ENCODE measurements around the gene CDK5R1.

DNA sequence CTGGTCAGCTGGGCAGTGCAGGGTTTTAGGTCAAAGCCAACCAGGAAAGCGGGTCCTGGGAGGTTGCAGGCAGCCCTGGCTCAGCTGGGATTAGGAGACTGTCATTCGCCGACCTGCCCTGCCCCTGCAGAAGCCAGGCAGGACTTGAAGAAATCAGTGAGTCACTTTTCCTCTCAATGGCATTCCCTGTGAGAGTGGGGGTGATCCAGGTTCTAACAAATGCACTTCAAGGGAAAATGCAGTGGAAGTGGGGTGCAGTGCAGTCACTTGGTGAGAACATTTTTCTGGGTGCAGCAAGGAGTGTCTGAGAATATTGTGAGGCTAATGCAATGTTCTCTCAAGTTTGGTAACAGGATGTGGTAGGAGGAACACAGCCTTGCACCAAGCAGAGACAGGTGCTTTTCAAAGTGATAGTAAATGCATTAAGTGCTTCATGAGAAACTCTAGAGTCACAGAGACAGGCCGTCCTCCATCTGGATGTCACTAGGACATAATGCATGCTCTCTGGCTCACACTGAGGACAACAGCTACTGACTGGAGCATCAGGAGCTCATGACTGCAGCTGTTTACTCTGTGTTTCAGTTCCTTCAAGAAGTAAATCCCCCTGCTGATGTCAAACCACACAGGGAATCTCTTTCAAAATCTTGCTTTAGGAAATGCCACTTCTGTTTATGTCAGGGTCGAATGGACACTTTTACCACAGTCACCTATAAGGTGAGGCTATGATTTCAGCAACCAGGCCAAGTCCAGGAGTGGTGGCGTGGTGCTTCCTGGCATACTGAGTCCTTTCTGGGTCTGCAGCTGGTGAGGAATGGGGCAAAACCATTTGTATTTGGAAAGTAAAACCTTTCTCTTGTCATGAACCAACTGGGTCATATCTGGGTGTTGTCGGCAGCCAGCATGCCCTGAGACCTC, 16.7 kb downstream of the CDK5R1 start:
- TF ChIP-seq, protein P1, sequence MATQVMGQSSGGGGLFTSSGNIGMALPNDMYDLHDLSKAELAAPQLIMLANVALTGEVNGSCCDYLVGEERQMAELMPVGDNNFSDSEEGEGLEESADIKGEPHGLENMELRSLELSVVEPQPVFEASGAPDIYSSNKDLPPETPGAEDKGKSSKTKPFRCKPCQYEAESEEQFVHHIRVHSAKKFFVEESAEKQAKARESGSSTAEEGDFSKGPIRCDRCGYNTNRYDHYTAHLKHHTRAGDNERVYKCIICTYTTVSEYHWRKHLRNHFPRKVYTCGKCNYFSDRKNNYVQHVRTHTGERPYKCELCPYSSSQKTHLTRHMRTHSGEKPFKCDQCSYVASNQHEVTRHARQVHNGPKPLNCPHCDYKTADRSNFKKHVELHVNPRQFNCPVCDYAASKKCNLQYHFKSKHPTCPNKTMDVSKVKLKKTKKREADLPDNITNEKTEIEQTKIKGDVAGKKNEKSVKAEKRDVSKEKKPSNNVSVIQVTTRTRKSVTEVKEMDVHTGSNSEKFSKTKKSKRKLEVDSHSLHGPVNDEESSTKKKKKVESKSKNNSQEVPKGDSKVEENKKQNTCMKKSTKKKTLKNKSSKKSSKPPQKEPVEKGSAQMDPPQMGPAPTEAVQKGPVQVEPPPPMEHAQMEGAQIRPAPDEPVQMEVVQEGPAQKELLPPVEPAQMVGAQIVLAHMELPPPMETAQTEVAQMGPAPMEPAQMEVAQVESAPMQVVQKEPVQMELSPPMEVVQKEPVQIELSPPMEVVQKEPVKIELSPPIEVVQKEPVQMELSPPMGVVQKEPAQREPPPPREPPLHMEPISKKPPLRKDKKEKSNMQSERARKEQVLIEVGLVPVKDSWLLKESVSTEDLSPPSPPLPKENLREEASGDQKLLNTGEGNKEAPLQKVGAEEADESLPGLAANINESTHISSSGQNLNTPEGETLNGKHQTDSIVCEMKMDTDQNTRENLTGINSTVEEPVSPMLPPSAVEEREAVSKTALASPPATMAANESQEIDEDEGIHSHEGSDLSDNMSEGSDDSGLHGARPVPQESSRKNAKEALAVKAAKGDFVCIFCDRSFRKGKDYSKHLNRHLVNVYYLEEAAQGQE (IDR thresholded peaks at IDR 0.05; ENCODE audit: low read depth, low read length), result no peak
- TF ChIP-seq YY1 (IDR thresholded peaks at IDR 0.05; ENCODE audit: low read depth), result no peak
- TF ChIP-seq FOXJ3 (CRISPR knock-in tag; IDR thresholded peaks at IDR 0.05), result no peak
- TF ChIP-seq, protein P2, sequence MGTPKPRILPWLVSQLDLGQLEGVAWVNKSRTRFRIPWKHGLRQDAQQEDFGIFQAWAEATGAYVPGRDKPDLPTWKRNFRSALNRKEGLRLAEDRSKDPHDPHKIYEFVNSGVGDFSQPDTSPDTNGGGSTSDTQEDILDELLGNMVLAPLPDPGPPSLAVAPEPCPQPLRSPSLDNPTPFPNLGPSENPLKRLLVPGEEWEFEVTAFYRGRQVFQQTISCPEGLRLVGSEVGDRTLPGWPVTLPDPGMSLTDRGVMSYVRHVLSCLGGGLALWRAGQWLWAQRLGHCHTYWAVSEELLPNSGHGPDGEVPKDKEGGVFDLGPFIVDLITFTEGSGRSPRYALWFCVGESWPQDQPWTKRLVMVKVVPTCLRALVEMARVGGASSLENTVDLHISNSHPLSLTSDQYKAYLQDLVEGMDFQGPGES (IDR thresholded peaks at IDR 0.05; ENCODE audit: low read depth, low read length), result no peak
- TF ChIP-seq, protein P3, sequence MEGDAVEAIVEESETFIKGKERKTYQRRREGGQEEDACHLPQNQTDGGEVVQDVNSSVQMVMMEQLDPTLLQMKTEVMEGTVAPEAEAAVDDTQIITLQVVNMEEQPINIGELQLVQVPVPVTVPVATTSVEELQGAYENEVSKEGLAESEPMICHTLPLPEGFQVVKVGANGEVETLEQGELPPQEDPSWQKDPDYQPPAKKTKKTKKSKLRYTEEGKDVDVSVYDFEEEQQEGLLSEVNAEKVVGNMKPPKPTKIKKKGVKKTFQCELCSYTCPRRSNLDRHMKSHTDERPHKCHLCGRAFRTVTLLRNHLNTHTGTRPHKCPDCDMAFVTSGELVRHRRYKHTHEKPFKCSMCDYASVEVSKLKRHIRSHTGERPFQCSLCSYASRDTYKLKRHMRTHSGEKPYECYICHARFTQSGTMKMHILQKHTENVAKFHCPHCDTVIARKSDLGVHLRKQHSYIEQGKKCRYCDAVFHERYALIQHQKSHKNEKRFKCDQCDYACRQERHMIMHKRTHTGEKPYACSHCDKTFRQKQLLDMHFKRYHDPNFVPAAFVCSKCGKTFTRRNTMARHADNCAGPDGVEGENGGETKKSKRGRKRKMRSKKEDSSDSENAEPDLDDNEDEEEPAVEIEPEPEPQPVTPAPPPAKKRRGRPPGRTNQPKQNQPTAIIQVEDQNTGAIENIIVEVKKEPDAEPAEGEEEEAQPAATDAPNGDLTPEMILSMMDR (IDR thresholded peaks at IDR 0.05), result no peak
- TF ChIP-seq, protein P4, sequence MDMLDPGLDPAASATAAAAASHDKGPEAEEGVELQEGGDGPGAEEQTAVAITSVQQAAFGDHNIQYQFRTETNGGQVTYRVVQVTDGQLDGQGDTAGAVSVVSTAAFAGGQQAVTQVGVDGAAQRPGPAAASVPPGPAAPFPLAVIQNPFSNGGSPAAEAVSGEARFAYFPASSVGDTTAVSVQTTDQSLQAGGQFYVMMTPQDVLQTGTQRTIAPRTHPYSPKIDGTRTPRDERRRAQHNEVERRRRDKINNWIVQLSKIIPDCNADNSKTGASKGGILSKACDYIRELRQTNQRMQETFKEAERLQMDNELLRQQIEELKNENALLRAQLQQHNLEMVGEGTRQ (IDR thresholded peaks at IDR 0.05; ENCODE audit: borderline replicate concordance, low read depth, low read length), result no peak
- TF ChIP-seq POLR2AphosphoS5 (IDR thresholded peaks at IDR 0.05; ENCODE audit: low read depth, low read length), result no peak
- TF ChIP-seq SIN3A (IDR thresholded peaks at IDR 0.05; ENCODE audit: borderline replicate concordance, low read depth, low read length), result no peak
- TF ChIP-seq RFX5 (IDR thresholded peaks at IDR 0.05; ENCODE audit: low read length), result no peak
- TF ChIP-seq GABPA (IDR thresholded peaks at IDR 0.05; ENCODE audit: low read depth), result no peak
- no peak for TF ChIP-seq TAF1 (IDR thresholded peaks at IDR 0.05; ENCODE audit: borderline replicate concordance, low read depth, low read length)
- TF ChIP-seq, protein P5, sequence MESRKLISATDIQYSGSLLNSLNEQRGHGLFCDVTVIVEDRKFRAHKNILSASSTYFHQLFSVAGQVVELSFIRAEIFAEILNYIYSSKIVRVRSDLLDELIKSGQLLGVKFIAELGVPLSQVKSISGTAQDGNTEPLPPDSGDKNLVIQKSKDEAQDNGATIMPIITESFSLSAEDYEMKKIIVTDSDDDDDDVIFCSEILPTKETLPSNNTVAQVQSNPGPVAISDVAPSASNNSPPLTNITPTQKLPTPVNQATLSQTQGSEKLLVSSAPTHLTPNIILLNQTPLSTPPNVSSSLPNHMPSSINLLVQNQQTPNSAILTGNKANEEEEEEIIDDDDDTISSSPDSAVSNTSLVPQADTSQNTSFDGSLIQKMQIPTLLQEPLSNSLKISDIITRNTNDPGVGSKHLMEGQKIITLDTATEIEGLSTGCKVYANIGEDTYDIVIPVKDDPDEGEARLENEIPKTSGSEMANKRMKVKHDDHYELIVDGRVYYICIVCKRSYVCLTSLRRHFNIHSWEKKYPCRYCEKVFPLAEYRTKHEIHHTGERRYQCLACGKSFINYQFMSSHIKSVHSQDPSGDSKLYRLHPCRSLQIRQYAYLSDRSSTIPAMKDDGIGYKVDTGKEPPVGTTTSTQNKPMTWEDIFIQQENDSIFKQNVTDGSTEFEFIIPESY (IDR thresholded peaks at IDR 0.05; ENCODE audit: borderline replicate concordance, low read depth), result no peak
- TF ChIP-seq RCOR1 (IDR thresholded peaks at IDR 0.05; ENCODE audit: low read length), result no peak
- no peak for TF ChIP-seq MAX (IDR thresholded peaks at IDR 0.05; ENCODE audit: low read depth)

All from SK-N-SH (cell line).